Measurements from ENCODE around the gene FAM117A.
"Not testable (repeated sequence)": the region's sequence is repeated elsewhere in the genome, so short reads cannot be mapped to it uniquely, and the experiment has no call there.

FAM117A gene

GRCh38 chr17:49739641-49740271 is 24.2 kb downstream of the FAM117A start:
- no peak for FAIRE-seq

DNA sequence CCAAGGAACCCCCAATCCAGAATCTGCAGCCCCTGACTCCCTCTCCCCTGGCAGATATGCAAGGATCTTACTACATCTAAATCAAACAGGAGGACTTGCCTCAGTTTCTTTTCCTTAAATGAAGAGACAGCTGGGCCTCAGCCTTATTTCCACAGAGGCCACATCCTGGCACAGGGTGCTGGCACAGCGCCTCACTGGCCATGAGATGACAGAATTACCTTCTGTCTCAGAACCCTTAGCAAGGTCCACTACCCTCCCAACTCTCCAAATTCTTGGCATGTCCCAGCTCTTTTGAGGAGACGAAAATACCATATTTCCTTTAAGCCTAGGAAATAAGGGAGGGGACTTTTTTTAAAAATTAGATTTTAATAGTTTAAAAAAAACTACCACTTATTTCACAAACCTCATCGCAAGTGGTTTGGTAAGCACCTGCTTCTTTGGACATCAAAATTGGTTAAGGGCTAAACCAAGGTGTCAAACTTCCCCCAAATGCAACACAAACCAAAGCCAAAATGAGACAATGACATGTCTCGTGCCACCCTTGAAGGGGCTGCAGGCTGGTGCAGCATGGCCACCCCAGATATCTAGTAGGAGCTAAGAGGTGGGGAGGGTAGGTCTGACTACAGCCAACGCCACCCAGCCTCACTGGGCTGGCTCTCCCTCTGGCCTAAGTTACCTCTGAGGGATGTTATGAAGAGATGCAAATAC is 25.3 kb downstream of the FAM117A start:
- FAIRE-seq = no peak

DNA sequence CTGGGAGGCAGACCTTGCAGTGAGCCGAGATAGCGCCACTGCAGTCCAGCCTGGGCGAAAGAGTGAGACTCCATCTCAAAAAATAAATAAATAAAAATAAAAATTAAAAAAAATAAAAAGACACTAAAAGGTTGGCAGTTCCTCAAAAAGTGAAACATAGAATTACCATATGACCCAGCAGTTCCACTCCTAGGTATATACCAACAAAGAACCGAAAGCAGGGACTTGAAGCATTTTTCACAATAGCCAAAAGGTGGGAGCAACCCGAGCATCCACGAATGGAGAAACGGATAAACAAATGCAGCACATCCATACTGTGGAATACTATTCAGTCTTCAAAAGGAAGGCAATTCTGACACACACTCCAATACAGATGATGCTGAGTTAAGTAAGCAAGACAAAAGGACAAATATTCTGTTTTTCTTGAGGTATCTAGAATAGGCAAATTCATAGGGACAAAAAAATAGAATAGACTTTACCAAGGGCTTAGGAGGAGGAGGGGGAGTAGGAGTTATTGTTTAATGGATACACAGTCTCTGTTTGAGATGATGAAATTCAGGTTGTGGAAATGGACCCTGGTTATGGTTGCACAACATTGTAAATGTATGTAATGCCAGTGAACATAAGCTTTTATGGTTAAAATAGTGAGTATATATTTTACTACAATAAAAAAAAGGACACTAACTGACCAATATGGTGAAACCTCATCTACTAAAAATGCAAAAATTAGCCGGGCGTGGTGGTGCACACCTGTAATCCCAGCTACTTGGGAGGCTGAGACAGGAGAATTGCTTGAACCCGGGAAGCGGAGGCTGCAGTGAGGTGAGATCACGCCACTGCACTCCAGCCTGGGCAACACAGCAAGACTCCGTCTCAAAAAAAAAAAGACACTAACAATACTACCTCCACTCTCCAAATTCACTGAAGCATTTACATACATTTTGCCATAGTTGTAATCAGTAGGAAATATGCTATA is 29.1 kb downstream of the FAM117A start:
- no peak for FAIRE-seq

- FAIRE-seq = no peak
Measured at GRCh38 chr17:49731435-49731831, 32.5 kb downstream of the FAM117A start.

GRCh38 chr17:49730785-49731434 is 33.0 kb downstream of the FAM117A start:
- FAIRE-seq = no peak

- no peak for FAIRE-seq
Measured at GRCh38 chr17:49730078-49730784, 33.7 kb downstream of the FAM117A start.

GRCh38 chr17:49729069-49729468 is 34.9 kb downstream of the FAM117A start:
- FAIRE-seq = no peak

- FAIRE-seq = no peak
Measured at GRCh38 chr17:49728425-49728824, 35.5 kb downstream of the FAM117A start.

- FAIRE-seq = no peak
Measured at GRCh38 chr17:49727380-49727779, 36.6 kb downstream of the FAM117A start.

DNA sequence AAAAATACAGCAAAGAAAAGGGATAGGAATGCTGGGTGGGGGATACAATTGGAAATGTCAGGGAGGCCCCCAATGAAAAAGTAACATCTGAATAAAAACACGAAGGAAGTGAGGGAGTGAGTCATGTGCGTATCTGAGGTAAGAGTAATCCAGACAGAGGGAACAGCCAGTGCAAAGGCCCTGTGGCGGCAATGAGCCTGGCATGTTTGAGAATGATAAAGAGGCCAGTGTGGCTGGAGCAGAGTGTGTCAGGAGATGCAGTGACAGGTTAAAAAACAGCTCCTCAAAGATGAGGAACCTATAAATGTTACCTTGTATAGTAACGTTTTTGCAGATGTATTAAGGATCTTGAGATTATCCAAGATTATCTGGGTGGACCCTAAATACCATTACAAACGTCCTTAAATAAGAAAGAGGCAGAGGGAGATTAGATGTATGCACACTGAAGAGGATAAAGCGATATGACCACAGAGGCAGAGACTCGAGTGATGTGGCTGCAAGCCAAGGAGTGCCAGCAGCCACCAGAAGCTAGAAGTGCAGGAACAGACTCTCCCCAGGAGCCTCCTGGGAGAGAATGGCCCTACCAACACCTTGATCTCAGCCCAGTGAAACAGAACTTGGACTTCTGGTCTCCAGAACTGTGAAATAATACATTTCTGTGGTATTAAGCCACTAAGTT is 38.3 kb downstream of the FAM117A start:
- FAIRE-seq = no peak

GRCh38 chr17:49724552-49724951 is 39.4 kb downstream of the FAM117A start:
- not testable (repeated sequence) for FAIRE-seq

DNA sequence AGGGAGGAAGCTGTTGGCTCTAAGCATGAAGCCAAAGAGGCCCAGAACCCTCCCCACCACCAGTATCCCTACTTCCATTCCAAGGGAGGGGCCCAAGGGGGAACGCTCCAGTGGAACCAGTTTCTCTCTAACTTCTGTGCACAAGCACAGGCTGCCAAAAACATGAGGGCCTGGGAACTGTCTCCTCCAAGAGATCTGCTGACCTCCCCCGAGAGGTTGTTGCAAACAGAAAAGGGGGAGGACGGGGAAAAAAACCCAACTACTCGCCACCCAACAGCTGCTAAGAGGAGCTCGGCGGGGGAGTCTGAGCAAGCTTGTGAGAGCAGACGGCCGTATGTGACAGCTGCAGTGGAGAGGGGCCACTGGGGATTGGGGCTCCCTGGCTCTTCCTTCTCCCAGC is 40.5 kb downstream of the FAM117A start:
- no peak for FAIRE-seq

DNA sequence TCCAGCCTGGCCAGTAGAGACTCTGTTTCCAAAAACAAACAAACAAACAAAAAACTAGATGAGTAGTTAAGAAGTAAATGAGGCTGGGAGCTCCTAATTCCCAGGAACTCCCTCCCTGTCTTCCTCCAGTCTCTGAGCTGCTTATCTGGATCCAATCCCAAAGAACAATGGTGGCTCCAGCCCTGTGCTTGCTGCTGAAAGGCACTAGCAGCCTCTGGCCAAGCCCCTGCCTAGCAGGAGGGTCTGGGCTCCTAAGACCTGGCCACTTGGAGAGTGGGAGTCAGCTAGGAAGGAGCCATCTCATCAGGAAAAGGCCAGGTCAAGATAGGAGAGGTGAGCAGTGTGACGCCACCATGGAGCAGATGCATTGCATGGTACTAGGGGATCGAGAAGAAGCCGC is 41.9 kb downstream of the FAM117A start:
- no peak for FAIRE-seq

DNA sequence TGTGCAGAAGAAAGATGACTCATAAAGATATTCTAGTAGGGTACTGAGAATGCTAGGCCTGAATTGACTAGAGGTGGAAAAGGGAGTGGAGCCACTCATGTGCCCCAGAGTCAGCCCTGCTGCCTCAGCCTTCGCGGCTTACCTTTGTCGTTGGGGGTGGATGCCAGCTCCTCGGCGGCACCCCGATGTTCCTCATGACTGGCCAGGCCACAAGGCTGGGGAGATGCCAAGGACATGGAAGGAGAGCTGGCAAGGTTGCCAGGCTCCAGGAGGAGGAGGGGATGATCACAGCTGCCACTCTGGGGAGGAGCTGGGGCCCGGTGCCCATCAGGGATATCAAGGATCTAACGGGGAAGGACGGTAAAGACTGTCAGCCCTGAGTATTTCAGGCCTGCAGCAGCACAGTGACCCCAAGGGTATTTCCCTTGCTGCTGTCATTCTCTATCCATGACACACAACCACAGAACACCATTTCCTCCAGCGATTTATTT is 46.5 kb downstream of the FAM117A start:
- no peak for FAIRE-seq

DNA sequence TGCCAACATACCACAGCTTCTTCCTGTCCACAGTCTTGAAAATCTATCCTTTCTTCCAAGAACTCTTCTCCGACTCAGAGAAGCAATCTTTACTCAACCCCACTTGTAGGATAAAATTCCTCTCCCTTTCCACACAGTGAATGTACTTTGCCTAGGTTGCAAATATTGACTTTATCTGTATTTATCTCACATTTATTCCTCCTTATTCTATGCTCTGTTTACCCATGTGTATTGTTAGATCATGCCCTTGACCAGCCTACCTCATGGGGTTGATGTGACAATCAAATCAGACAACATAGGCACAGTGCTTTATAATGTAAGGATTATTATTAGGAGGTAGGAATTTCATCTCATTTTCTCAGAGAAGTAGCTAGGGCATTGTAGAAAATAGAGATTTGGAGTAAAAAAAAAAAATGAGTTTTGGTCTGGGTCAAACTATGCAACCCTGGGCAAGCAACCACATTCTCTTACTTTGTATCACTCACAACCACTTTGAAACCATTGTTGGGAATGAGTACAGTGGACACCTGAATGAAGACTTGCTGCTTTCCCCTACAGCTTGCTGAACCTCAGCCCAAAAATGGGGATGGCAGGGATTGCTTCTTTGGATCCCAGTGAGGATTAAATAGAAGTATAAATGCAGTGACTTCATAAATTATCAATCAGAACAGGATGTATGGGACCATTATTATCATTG is 47.1 kb downstream of the FAM117A start:
- no peak for FAIRE-seq

GRCh38 chr17:49715717-49716279 is 48.1 kb downstream of the FAM117A start:
- no peak for FAIRE-seq

DNA sequence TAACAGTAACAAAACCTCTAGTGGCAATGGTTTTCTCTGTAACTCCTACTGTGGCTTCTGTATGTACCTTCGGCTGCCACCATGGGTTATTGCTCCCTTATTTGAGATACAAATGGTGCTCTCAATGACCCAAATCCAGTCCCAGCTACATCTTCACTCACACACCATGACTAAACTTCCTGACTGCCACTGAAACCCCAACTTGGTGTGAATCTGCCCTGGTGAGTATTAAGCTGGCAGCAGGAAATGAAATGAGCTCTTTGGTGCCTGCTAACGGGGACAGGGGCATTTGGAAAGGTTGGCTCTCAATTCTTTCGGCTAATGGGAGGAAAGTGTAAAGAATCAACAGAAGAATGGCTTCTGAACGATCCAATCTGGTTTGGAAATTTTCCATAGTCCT is 48.7 kb downstream of the FAM117A start:
- FAIRE-seq = no peak

GRCh38 chr17:49708515-49709183 is 55.3 kb downstream of the FAM117A start:
- FAIRE-seq = no peak

GRCh38 chr17:49707608-49708514 is 56.1 kb downstream of the FAM117A start, which contains the start of gene SLC35B1:
SLC35B1 (minus strand) TSS chr17:49707964; CDS start chr17:49707833, 131 bp downstream.
- peak; percentile 98 for FAIRE-seq

Data from G401.6 (cell line).